Gastrocnemius medialis (tissue), 4 donors: ENCODE data around the gene GDF10. TPM values are rescaled to one million over a fixed set of nuclear protein-coding genes. Genes with fewer than 3 reads are reported as not detected.

Experiments
- ATAC-seq, 2 donors: fragments of 150-250 bp; one replicate each; pipeline ENCODE4 v1.9.1; 2016
- DNase-seq, 2 donors: peaks; one replicate each; pipeline ENCODE4 v3.0.0-alpha.2; 2019
- H3K27ac ChIP-seq, 4 donors: fragments of 200-600 bp; sonication (generic); 1 replicate in 1 of 4; 2 replicates in 3 of 4; pipeline ENCODE4 v1.5.1; 2016 to 2018; ENCODE audit warnings: mild to moderate bottlenecking in 2 of 4, moderate library complexity in 1 of 4
- H3K27me3 ChIP-seq, 3 donors: fragments of 200-600 bp; sonication (generic) in 2 of 3; 1 replicate in 1 of 3; 2 replicates in 2 of 3; pipeline versions ENCODE4 v1.5.1 to v1.6.0; 2016 to 2019; ENCODE audit warnings: mild to moderate bottlenecking in 1 of 3, moderate library complexity in 1 of 3
- H3K36me3 ChIP-seq, 2 donors: fragments of 200-600 bp; sonication (generic) in 1 of 2; one replicate each; pipeline ENCODE4 v1.5.1; 2017 to 2018
- H3K4me1 ChIP-seq, 2 donors: fragments of 200-600 bp; sonication (generic) in 1 of 2; one replicate each; pipeline ENCODE4 v1.5.1; 2016 to 2017; ENCODE audit warnings: mild to moderate bottlenecking in 2 of 2
- H3K4me3 ChIP-seq, 4 donors: fragments of 200-600 bp; sonication (generic) in 3 of 4; 1 replicate in 1 of 4; 2 replicates in 3 of 4; pipeline ENCODE4 v1.5.1; 2016 to 2019; ENCODE audit warnings: mild to moderate bottlenecking in 2 of 4
- H3K9me3 ChIP-seq, 3 donors: fragments of 200-600 bp; sonication (generic) in 2 of 3; 1 replicate in 1 of 3; 2 replicates in 2 of 3; pipeline ENCODE4 v1.5.1; 2016 to 2019
- CTCF ChIP-seq, 5 experiments: fragments of 450-650 bp in 3 of 5; fragments of 200-600 bp in 2 of 5; sonication (generic) in 2 of 5; IDR thresholded peaks in 4 of 5; conservative IDR thresholded peaks in 1 of 5; 1 replicate in 4 of 5; 2 replicates in 1 of 5; pipeline ENCODE4 v1.5.1; 2016 to 2019; ENCODE audit warnings: antibody characterized with exemption in 5 of 5, mild to moderate bottlenecking in 3 of 5, moderate library complexity in 3 of 5
- POLR2A ChIP-seq, 2 donors: fragments of 450-650 bp; IDR thresholded peaks; one replicate each; pipeline ENCODE4 v1.6.1; 2017; ENCODE audit warnings: antibody characterized with exemption in 2 of 2, mild to moderate bottlenecking in 2 of 2, moderate library complexity in 2 of 2
- in situ Hi-C, 4 donors: fragments of 200-750 bp; cut with MboI; loops; one replicate each; pipeline versions ENCODE4 v1.15.0 to v1.8.0; 2017; ENCODE audit warnings: low sequenced_read_pairs in 4 of 4
- intact Hi-C: fragments of 100-400 bp; cut with DNase I; formaldehyde crosslinking; loops from one replicate; pipeline ENCODE4 v1.15.1; 2023; ENCODE audit warnings: low total_unique reads
- total RNA-seq, 4 donors: library from RNA; depleted of rRNA; stranded (reverse); fragments of >200 nt; gene quantifications; one replicate each; pipeline versions ENCODE4 v1.1.0 to v1.2.3, GENCODE V29; 2016

Gene GDF10
- total RNA-seq, 4 donors from 2014 or later = 0.20 to 0.72 (median 0.36) TPM

GRCh38 chr10:47330366-47330765 lies 30.4 kb downstream of the GDF10 start:
- Histone ChIP-seq H3K36me3 (no peaks in the 10 kb centered on the region), H3K4me1 (no peaks in the 10 kb centered on the region), H3K9me3 (no peaks in the 10 kb centered on the region), H3K27ac (no peak overlapping the region), H3K27me3 (no peaks in the 10 kb centered on the region), H3K4me3 (no peak overlapping the region)
- in situ Hi-C loops = no loop called here
- TF ChIP-seq CTCF (IDR thresholded peaks at IDR 0.05 in 4 of 5, conservative IDR thresholded peaks at IDR 0.05 in 1 of 5) (no peak), POLR2A (IDR thresholded peaks at IDR 0.05) (no peak)
- DNase-seq (no peak), ATAC-seq (no peak)
- intact Hi-C loops = no loop called here

GRCh38 chr10:47330804-47331203 lies 30.8 kb downstream of the GDF10 start:
- no peaks in the 10 kb centered on the region for H3K36me3 ChIP-seq
- H3K27ac ChIP-seq = no peak overlapping the region
- TF ChIP-seq POLR2A (IDR thresholded peaks at IDR 0.05) = no peak
- TF ChIP-seq CTCF (IDR thresholded peaks at IDR 0.05 in 4 of 5, conservative IDR thresholded peaks at IDR 0.05 in 1 of 5) = no peak
- ATAC-seq = no peak
- H3K4me3 ChIP-seq = no peak overlapping the region
- H3K9me3 ChIP-seq = no peaks in the 10 kb centered on the region
- H3K27me3 ChIP-seq = no peaks in the 10 kb centered on the region
- in situ Hi-C loops (no loop called here), intact Hi-C loops (no loop called here)
- no peaks in the 10 kb centered on the region for H3K4me1 ChIP-seq
- DNase-seq = no peak

GRCh38 chr10:47331491-47331890 lies 31.5 kb downstream of the GDF10 start:
- ATAC-seq (no peak), DNase-seq (no peak)
- Histone ChIP-seq H3K27ac (no peak overlapping the region), H3K4me1 (no peaks in the 10 kb centered on the region), H3K27me3 (no peaks in the 10 kb centered on the region), H3K36me3 (no peaks in the 10 kb centered on the region), H3K9me3 (no peaks in the 10 kb centered on the region), H3K4me3 (no peak overlapping the region)
- in situ Hi-C loops = no loop called here
- TF ChIP-seq POLR2A (IDR thresholded peaks at IDR 0.05) (no peak), CTCF (IDR thresholded peaks at IDR 0.05 in 4 of 5, conservative IDR thresholded peaks at IDR 0.05 in 1 of 5) (no peak)
- intact Hi-C loops = no loop called here

GRCh38 chr10:47331954-47332353 lies 32.0 kb downstream of the GDF10 start:
- Histone ChIP-seq H3K27ac (no peak overlapping the region), H3K27me3 (no peaks in the 10 kb centered on the region), H3K36me3 (no peaks in the 10 kb centered on the region), H3K4me1 (no peaks in the 10 kb centered on the region), H3K4me3 (no peak overlapping the region), H3K9me3 (no peaks in the 10 kb centered on the region)
- in situ Hi-C loops (no loop called here), intact Hi-C loops (no loop called here)
- ATAC-seq (no peak), DNase-seq (no peak)
- TF ChIP-seq CTCF (IDR thresholded peaks at IDR 0.05 in 4 of 5, conservative IDR thresholded peaks at IDR 0.05 in 1 of 5) (no peak), POLR2A (IDR thresholded peaks at IDR 0.05) (no peak)

GRCh38 chr10:47332371-47332770 lies 32.4 kb downstream of the GDF10 start:
- TF ChIP-seq CTCF (IDR thresholded peaks at IDR 0.05 in 4 of 5, conservative IDR thresholded peaks at IDR 0.05 in 1 of 5) (no peak), POLR2A (IDR thresholded peaks at IDR 0.05) (no peak)
- intact Hi-C loops = no loop called here
- in situ Hi-C loops = no loop called here
- Histone ChIP-seq H3K4me3 (no peak overlapping the region), H3K9me3 (no peaks in the 10 kb centered on the region), H3K27ac (no peak overlapping the region), H3K36me3 (no peaks in the 10 kb centered on the region), H3K27me3 (no peaks in the 10 kb centered on the region), H3K4me1 (no peaks in the 10 kb centered on the region)
- DNase-seq (no peak), ATAC-seq (no peak)
